Measurements from ENCODE around the gene TCFL5.

Gene TCFL5

DNA sequence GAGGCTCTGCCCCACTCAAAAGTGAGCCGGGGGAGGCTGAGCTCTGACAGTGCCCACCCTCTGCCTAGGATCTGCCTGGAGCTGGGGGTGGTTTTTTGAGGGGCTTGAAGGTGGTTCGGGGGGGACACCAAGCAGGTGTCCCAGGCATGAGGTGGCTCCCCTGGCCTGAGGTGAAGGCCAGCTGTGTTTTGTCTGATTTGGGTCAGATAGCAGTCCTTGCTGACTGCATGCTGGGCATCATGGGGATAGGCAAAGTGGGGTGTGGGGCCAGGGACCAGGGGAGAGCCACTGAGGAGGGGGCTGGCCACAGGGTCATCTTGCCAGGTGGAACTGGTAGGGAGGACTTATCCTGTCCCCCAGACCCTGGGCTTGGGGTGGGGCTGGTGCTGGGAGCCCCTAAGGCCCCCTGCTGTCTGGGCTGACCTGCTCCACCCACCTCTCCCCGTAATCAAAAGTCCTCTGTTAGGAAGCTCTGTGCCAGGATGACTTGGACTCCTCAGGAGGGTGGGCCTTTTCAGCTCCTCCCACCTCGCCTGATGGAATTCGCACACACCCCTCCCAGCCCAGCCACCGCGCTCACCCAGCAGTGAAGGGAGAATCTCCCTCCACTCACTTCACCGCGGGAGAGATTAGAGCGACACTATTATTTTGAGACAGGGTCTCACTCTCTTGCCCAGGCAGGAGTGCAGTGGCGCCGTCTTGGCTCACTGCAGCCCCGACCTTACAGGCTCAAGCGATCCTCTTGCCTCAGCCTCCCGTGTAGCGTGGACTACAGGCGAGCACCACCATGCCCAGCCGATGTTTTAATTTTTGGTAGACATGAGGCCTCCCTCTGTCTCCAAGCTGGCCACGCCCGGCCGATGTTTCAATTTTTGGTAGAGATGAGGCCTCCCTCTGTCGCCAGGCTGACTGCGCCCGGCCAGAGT lies 46.3 kb downstream of the TCFL5 start:
- Histone ChIP-seq H3K4me3 (ENCODE audit: insufficient read depth, low read length, poor library complexity, severe bottlenecking) (no peak overlapping the region), H3K79me2 (ENCODE audit: insufficient read depth, low read length) (no peaks in the 10 kb centered on the region), H3K9ac (ENCODE audit: low read length) (no peak overlapping the region), H4K20me1 (ENCODE audit: low read depth, low read length) (no peaks in the 10 kb centered on the region), H3K9me2 (replicated peaks; ENCODE audit: insufficient read depth, low read length) (no peaks in the 10 kb centered on the region), H2AFZ (ENCODE audit: low read depth, low read length, severe bottlenecking) (no peak overlapping the region), H3F3A (ENCODE audit: insufficient read depth) (no peaks in the 10 kb centered on the region), H3K9me3 (ENCODE audit: insufficient read depth, low read length) (no peaks in the 10 kb centered on the region), H3K36me3 (ENCODE audit: low read length) (no peaks in the 10 kb centered on the region), H3K27me3 (ENCODE audit: low read length) (no peaks in the 10 kb centered on the region), H3K27ac (ENCODE audit: low read depth, low read length) (no peak overlapping the region), H3K4me2 (ENCODE audit: low read depth, low read length, poor library complexity, severe bottlenecking) (no peak overlapping the region)
- TF ChIP-seq EZH2phosphoT487 (conservative IDR thresholded peaks at IDR 0.05; ENCODE audit: low read length) = no peak
- TF ChIP-seq, protein P1, sequence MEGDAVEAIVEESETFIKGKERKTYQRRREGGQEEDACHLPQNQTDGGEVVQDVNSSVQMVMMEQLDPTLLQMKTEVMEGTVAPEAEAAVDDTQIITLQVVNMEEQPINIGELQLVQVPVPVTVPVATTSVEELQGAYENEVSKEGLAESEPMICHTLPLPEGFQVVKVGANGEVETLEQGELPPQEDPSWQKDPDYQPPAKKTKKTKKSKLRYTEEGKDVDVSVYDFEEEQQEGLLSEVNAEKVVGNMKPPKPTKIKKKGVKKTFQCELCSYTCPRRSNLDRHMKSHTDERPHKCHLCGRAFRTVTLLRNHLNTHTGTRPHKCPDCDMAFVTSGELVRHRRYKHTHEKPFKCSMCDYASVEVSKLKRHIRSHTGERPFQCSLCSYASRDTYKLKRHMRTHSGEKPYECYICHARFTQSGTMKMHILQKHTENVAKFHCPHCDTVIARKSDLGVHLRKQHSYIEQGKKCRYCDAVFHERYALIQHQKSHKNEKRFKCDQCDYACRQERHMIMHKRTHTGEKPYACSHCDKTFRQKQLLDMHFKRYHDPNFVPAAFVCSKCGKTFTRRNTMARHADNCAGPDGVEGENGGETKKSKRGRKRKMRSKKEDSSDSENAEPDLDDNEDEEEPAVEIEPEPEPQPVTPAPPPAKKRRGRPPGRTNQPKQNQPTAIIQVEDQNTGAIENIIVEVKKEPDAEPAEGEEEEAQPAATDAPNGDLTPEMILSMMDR (IDR thresholded peaks at IDR 0.05; ENCODE audit: insufficient read depth, low read length, poor library complexity, severe bottlenecking) = no peak

DNA sequence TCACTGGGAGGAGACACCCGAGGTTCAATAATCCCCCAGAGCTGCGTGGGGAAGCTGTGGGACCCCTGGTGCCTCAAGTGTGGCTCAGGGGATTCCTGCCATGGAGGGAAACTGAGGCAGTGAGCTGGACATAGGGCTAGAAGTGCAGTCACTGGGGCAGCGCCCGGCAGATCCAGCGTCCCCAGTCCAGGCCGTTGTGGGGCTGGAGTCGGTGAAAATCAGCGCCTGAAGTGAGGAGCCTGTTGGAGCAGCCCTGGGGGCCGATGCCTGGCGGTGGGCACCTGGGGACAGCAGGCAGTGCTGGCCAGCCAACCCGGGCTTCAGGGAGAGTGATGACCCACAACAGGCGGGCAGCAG lies 46.9 kb downstream of the TCFL5 start:
- H3K36me3 ChIP-seq (ENCODE audit: low read length) = no peaks in the 10 kb centered on the region
- TF ChIP-seq, protein P1 (IDR thresholded peaks at IDR 0.05; ENCODE audit: insufficient read depth, low read length, poor library complexity, severe bottlenecking) = no peak
- no peak for TF ChIP-seq EZH2phosphoT487 (conservative IDR thresholded peaks at IDR 0.05; ENCODE audit: low read length)

DNA sequence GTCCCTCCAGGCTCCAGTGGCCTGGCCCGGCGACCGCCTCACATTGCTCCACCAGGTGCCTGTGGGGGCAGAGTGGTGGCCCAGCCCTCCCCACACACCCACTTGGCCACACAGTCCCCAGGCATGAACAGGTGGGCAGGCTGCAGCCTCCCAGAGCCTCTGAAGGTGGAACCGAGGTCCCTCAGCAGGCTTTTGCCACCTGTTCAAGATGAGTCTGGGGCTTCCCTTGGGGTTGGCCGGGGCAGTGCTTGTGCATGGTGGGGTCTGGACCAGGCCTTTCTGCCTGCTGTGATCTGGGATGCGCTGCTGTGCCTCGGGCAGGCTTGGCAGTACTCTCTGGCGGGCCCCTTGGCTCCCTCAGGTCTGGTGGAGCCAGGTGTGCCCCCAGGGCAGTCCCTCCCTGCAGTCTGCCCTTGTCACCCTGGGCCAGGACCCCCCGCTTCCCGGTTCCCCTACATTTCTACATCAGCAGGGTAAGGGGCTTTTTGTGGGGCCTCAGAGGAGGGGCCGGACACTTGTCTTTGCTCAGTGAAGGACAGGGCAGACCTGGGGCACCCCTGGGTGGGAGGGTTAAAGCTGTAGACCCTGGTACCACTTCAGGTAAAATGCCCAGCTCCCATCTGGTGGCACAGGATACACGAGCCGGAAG lies 47.4 kb downstream of the TCFL5 start:
- no peaks in the 10 kb centered on the region for H4K20me1 ChIP-seq (ENCODE audit: low read depth, low read length)
- no peak overlapping the region for H3K27ac ChIP-seq (ENCODE audit: low read depth, low read length)

More for the DNA sequence above, 46.9 kb downstream of the TCFL5 start:
- Histone ChIP-seq H3K9me2 (replicated peaks; ENCODE audit: insufficient read depth, low read length) (no peaks in the 10 kb centered on the region), H3K4me3 (ENCODE audit: insufficient read depth, low read length, poor library complexity, severe bottlenecking) (no peak overlapping the region), H2AFZ (ENCODE audit: low read depth, low read length, severe bottlenecking) (no peak overlapping the region), H3K4me2 (ENCODE audit: low read depth, low read length, poor library complexity, severe bottlenecking) (no peak overlapping the region), H4K20me1 (ENCODE audit: low read depth, low read length) (no peaks in the 10 kb centered on the region), H3K79me2 (ENCODE audit: insufficient read depth, low read length) (no peaks in the 10 kb centered on the region), H3F3A (ENCODE audit: insufficient read depth) (no peaks in the 10 kb centered on the region), H3K27me3 (ENCODE audit: low read length) (no peaks in the 10 kb centered on the region), H3K9ac (ENCODE audit: low read length) (no peak overlapping the region), H3K27ac (ENCODE audit: low read depth, low read length) (no peak overlapping the region), H3K9me3 (ENCODE audit: insufficient read depth, low read length) (no peaks in the 10 kb centered on the region)

More for the DNA sequence above, 47.4 kb downstream of the TCFL5 start:
- Histone ChIP-seq H3K9me3 (ENCODE audit: insufficient read depth, low read length) (no peaks in the 10 kb centered on the region), H3K4me3 (ENCODE audit: insufficient read depth, low read length, poor library complexity, severe bottlenecking) (no peak overlapping the region), H3K36me3 (ENCODE audit: low read length) (no peaks in the 10 kb centered on the region), H3K9ac (ENCODE audit: low read length) (no peak overlapping the region), H3K9me2 (replicated peaks; ENCODE audit: insufficient read depth, low read length) (no peaks in the 10 kb centered on the region), H3K79me2 (ENCODE audit: insufficient read depth, low read length) (no peaks in the 10 kb centered on the region), H3K27me3 (ENCODE audit: low read length) (no peaks in the 10 kb centered on the region), H3K4me2 (ENCODE audit: low read depth, low read length, poor library complexity, severe bottlenecking) (no peak overlapping the region), H2AFZ (ENCODE audit: low read depth, low read length, severe bottlenecking) (no peak overlapping the region), H3F3A (ENCODE audit: insufficient read depth) (no peaks in the 10 kb centered on the region)
- TF ChIP-seq EZH2phosphoT487 (conservative IDR thresholded peaks at IDR 0.05; ENCODE audit: low read length) = no peak
- TF ChIP-seq, protein P1 (IDR thresholded peaks at IDR 0.05; ENCODE audit: insufficient read depth, low read length, poor library complexity, severe bottlenecking) = no peak

Measured in SU-DHL-6 (cell line).